Erythroblast (primary cell): ENCODE measurements around the gene UVSSA.
"Not testable (repeated sequence)": the region's sequence is repeated elsewhere in the genome, so short reads cannot be mapped to it uniquely, and the experiment has no call there.

Experiments used
- DNase-seq, 2 experiments: peaks; one replicate each; lab custom pipeline; 2025; lab: John Stamatoyannopoulos, UW
- GATA1 ChIP-seq: IDR thresholded peaks from 2 replicates; pipeline ENCODE4 v1.6.1; 2011; ENCODE audit warnings: low read depth, mild to moderate bottlenecking, control low read depth, low read length, moderate library complexity
- POLR2A ChIP-seq: IDR thresholded peaks from 2 replicates; pipeline ENCODE4 v1.6.1; 2011; ENCODE audit warnings: mild to moderate bottlenecking, low read length

The UVSSA gene

GRCh38 chr4:1331591-1332353 is 15.2 kb upstream of the UVSSA start:
- no peak for DNase-seq
- TF ChIP-seq GATA1 (no peak), POLR2A (no peak)

GRCh38 chr4:1332686-1333085 is 14.3 kb upstream of the UVSSA start:
- no peak for DNase-seq
- TF ChIP-seq POLR2A (no peak), GATA1 (no peak)

GRCh38 chr4:1333256-1333655 is 13.8 kb upstream of the UVSSA start:
- no peak for TF ChIP-seq GATA1
- no peak for DNase-seq

- DNase-seq, result not testable (repeated sequence)
Observed at GRCh38 chr4:1333851-1334578, 13.0 kb upstream of the UVSSA start.

- TF ChIP-seq POLR2A (no peak), GATA1 (no peak)
- no peak for DNase-seq
Observed at GRCh38 chr4:1334579-1334895, 12.5 kb upstream of the UVSSA start.

- not testable (repeated sequence) for DNase-seq
Observed at GRCh38 chr4:1335193-1335883, 11.7 kb upstream of the UVSSA start.

- TF ChIP-seq POLR2A (no peak), GATA1 (no peak)
- DNase-seq, result peak in 1 of 2 experiments; percentile 19
Observed at GRCh38 chr4:1336088-1336491, 10.9 kb upstream of the UVSSA start.

- no peak for TF ChIP-seq GATA1
- no peak for TF ChIP-seq POLR2A
- DNase-seq, result peak in 1 of 2 experiments; percentile 37
Observed at GRCh38 chr4:1337376-1337831, 9.6 kb upstream of the UVSSA start.

- no peak for DNase-seq
Observed at GRCh38 chr4:1337951-1338751, 8.9 kb upstream of the UVSSA start.

GRCh38 chr4:1338752-1339414 is 8.1 kb upstream of the UVSSA start:
- TF ChIP-seq GATA1, result no peak
- no peak for TF ChIP-seq POLR2A
- DNase-seq, result no peak

More at GRCh38 chr4:1337951-1338751, 8.9 kb upstream of the UVSSA start:
- TF ChIP-seq POLR2A (no peak), GATA1 (no peak)

GRCh38 chr4:1339489-1339888 is 7.5 kb upstream of the UVSSA start:
- TF ChIP-seq GATA1, result no peak
- DNase-seq, result no peak

GRCh38 chr4:1340181-1340747 is 6.7 kb upstream of the UVSSA start:
- TF ChIP-seq GATA1 (no peak), POLR2A (no peak)
- DNase-seq, result no peak

GRCh38 chr4:1340861-1341260 is 6.1 kb upstream of the UVSSA start:
- no peak for DNase-seq
- TF ChIP-seq GATA1 (no peak), POLR2A (no peak)
